Pancreas (tissue), 10 donors: ENCODE measurements around the gene PRRX2. TPM values are rescaled to one million over a fixed set of nuclear protein-coding genes. Genes with fewer than 3 reads are reported as not detected.

Source experiments
- ATAC-seq, 4 donors: fragments of 200-7000 bp; cut with Tn5 transposase; one replicate each; pipeline versions ENCODE4 v1.8.0 to v1.9.1; 2020; ENCODE audit warnings: mild to moderate bottlenecking in 4 of 4, moderate library complexity in 4 of 4
- DNase-seq, 6 donors: peaks; one replicate each; pipeline ENCODE4 v3.0.0-alpha.2; 2020
- FAIRE-seq: peaks from 2 replicates; lab custom pipeline; 2012; peaks lifted over from hg19 to GRCh38; lab: Jason Lieb, UNC
- H3K27ac ChIP-seq, 4 donors: fragments of 200-600 bp; sonication (generic); 1 replicate in 3 of 4; 2 replicates in 1 of 4; pipeline versions ENCODE4 v1.5.0 to v1.8.0; 2020
- H3K27me3 ChIP-seq, 4 donors: fragments of 200-600 bp; one replicate each; pipeline ENCODE4 v1.8.0; 2021
- H3K36me3 ChIP-seq, 3 donors: fragments of 200-600 bp; sonication (generic) in 1 of 3; one replicate each; pipeline versions ENCODE4 v1.5.0 to v1.8.0; 2020 to 2021
- H3K4me1 ChIP-seq, 3 donors: fragments of 200-600 bp; one replicate each; pipeline ENCODE4 v1.8.0; 2021
- H3K4me3 ChIP-seq, 4 donors: fragments of 200-600 bp; sonication (generic) in 2 of 4; one replicate each; pipeline versions ENCODE4 v1.5.0 to v1.8.0; 2020 to 2021
- H3K9me3 ChIP-seq, 4 donors: fragments of 200-600 bp; one replicate each; pipeline ENCODE4 v1.8.0; 2021
- WGBS, 2 donors: extraction: QIAGEN DNeasy Blood & Tissue Kit; methylation state at CpG; one replicate each; pipeline ENCODE4 v1.1.7; 2013; 5-methylcytosine and 5-hydroxymethylcytosine counted together
- intact Hi-C, 3 donors: fragments of 100-400 bp; cut with DNase I; formaldehyde crosslinking; loops; one replicate each; pipeline versions ENCODE4 v1.11.1 to v1.14.2; 2022
- polyA plus RNA-seq, 2 donors: library from polyadenylated mRNA; stranded (reverse); fragments of 200-250 nt; gene quantifications; one replicate each; pipeline ENCODE4 v1.2.3, GENCODE V29; 2013
- total RNA-seq, 6 donors: library from RNA; stranded (reverse); fragmentation: NEBNext Ultra II Directional in 4 of 6; extraction: Animal tissue kit (Norgen Biotek cat#: 25700) in 4 of 6; gene quantifications; one replicate each; pipeline versions ENCODE4 v1.2.1 to v1.2.4, GENCODE V29; 2021 to 2023
- TF ChIP-seq, protein P1 (sequence below), 4 donors: fragments of 200-600 bp; sonication (generic) in 3 of 4; IDR thresholded peaks; one replicate each; pipeline versions ENCODE4 v1.5.0 to v1.8.0; 2021; ENCODE audit warnings: antibody characterized with exemption in 4 of 4
- donor health status: healthy with polysubstance abuse.
- donor health status: DM: no; HTN: no; CAD: no; lungs with moderate emphysema.
- donor health status: DM: no; HTN: no; CAD: no.
- donor health status: control.
- donor health status: control.
- donor health status: Bipolar disorder and iron deficiency.
- donor health status: DM: yes; HTN: yes; CAD: no.
- donor health status: DM: no; HTN: no; CAD: no.
- donor health status: DM: no; HTN: no; CAD: no.
- donor health status: DM: yes; HTN: yes; CAD: no.

PRRX2 gene
- total and polyA plus RNA-seq, 8 donors = 0.16 to 2.0 (median 0.64) TPM; not detected in 1

DNA sequence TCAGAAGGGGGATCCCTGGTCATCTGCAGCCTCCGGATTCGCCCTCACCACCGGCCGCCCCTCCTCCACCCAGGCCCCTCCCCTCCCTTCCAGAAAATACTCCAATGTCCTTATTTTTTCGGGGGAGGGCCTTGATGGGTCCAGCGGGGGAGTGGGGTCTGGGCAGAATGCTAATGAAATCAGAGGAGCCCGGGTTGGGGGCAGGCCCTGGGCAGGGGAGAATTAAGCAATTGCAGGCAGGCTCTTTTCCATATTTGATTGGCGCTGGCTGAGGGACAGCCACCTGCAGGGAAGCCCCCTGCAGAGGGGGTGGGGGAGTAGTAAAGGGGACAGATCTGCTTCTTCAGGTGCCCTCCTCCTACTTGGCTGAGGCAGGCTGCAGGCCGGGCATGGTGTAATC, 21.3 kb downstream of the PRRX2 start:
- H3K27ac ChIP-seq = no peak overlapping the region
- ATAC-seq (no peak), DNase-seq (no peak), FAIRE-seq (no peak)
- 50 to 54% methylated on average over 9 of the region's 9 CpGs for WGBS, 2 donors
- no peaks in the 10 kb centered on the region for H3K4me1 ChIP-seq
- intact Hi-C loops = no loop called here
- no peaks in the 10 kb centered on the region for H3K9me3 ChIP-seq
- no peaks in the 10 kb centered on the region for H3K27me3 ChIP-seq
- H3K4me3 ChIP-seq = no peak overlapping the region
- TF ChIP-seq, protein P1, sequence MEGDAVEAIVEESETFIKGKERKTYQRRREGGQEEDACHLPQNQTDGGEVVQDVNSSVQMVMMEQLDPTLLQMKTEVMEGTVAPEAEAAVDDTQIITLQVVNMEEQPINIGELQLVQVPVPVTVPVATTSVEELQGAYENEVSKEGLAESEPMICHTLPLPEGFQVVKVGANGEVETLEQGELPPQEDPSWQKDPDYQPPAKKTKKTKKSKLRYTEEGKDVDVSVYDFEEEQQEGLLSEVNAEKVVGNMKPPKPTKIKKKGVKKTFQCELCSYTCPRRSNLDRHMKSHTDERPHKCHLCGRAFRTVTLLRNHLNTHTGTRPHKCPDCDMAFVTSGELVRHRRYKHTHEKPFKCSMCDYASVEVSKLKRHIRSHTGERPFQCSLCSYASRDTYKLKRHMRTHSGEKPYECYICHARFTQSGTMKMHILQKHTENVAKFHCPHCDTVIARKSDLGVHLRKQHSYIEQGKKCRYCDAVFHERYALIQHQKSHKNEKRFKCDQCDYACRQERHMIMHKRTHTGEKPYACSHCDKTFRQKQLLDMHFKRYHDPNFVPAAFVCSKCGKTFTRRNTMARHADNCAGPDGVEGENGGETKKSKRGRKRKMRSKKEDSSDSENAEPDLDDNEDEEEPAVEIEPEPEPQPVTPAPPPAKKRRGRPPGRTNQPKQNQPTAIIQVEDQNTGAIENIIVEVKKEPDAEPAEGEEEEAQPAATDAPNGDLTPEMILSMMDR (IDR thresholded peaks at IDR 0.05) = no peak
- no peaks in the 10 kb centered on the region for H3K36me3 ChIP-seq

DNA sequence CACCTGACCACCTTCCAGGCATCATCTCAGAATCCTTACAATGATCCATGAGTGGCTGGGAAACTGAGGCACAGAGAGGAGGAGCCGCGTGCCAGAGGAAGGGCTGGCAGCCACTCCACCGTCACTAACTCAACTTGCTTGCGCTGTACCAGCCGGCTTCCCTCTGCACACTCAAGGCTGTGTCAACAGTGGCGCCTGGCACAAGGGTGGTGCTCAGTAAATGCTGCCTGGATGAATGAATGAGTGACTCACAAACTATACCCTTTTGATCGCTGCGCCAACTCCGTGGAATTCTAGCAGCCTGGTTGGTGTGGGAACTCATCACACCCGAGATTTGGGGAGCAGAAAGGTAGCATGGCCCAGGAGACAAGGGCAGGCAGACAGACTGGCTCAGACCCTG, 21.9 kb downstream of the PRRX2 start:
- Histone ChIP-seq H3K36me3 (no peaks in the 10 kb centered on the region), H3K27me3 (no peaks in the 10 kb centered on the region), H3K4me1 (no peaks in the 10 kb centered on the region), H3K4me3 (no peak overlapping the region), H3K27ac (no peak overlapping the region), H3K9me3 (no peaks in the 10 kb centered on the region)
- FAIRE-seq (no peak), DNase-seq (no peak), ATAC-seq (no peak)
- intact Hi-C loops = no loop called here
- WGBS, 2 donors = 73 to 81% methylated on average over 10 of the region's 10 CpGs
- TF ChIP-seq, protein P1 (IDR thresholded peaks at IDR 0.05) = no peak

DNA sequence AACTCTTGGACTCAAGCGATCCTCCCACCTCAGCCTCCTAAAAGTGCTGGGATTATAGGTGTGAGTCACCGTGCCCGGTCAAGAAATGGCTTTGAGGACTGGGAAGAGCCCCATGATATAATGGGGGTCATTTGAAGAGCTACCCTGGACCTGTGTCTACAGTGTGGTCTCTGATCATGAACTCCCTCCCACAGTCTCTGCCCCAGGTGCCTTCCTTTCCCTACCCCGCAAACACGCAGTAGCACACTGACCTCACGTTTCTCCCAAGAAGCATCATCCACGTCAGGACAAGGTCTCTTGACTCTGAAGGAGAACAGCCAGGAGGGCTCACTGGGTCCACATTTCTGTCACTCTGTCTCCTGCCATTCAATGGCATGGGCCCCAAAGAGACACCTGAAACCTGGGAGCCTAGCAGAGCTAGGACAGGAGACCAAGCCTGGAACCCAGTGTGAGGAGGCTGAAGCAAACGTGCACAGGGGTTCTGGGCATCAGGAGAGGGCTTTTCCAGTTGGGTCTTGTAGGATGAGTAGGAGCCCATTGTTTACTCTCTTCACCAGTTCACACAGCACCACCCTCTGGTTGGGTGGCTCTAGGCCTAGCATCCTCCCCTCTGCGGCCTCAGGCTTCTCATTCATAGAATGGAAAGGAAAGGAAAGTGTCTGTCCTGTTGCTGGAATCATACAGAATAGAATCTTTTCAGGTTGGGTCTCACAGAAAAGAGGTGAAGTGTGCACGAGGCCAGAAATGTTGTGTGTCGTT, 23.0 kb downstream of the PRRX2 start:
- 76 to 80% methylated on average over 11 of the region's 11 CpGs for WGBS, 2 donors

DNA sequence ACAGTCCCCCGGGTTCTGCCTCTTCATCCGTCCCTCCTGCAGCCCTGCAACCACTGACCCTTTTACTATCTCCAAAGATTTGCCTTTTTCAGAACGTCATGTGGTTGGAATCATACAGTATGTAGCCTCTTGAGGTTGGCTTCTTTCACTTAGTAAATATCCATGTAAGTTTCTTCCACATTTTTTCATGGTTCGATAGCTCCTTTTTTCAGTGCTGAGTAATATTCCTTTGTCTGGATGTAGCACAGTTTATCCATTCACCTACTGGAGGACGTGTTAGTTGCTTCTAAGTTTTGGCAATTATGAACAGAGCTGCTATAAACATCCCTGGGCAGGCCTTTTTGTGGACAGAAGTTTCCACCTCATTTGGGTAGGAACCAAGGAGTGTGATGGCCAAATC, 27.1 kb downstream of the PRRX2 start:
- WGBS, 2 donors = 61 to 80% methylated on average over 5 of the region's 5 CpGs
- Histone ChIP-seq H3K4me1 (peaks cover 0 to 6% (median 1%) of the 10 kb centered on the region in 3 donors), H3K4me3 (no peak overlapping the region), H3K36me3 (no peaks in the 10 kb centered on the region), H3K27ac (no peak overlapping the region), H3K27me3 (no peaks in the 10 kb centered on the region), H3K9me3 (no peaks in the 10 kb centered on the region)
- TF ChIP-seq, protein P1 (IDR thresholded peaks at IDR 0.05) = no peak
- FAIRE-seq = no peak
- no peak for ATAC-seq
- intact Hi-C loops = no loop called here
- DNase-seq = no peak

More for the DNA sequence above, 23.0 kb downstream of the PRRX2 start:
- Histone ChIP-seq H3K4me3 (no peak overlapping the region), H3K27ac (no peak overlapping the region), H3K4me1 (no peaks in the 10 kb centered on the region), H3K27me3 (no peaks in the 10 kb centered on the region), H3K36me3 (no peaks in the 10 kb centered on the region), H3K9me3 (no peaks in the 10 kb centered on the region)
- DNase-seq (no peak), ATAC-seq (no peak), FAIRE-seq (no peak)
- TF ChIP-seq, protein P1 (IDR thresholded peaks at IDR 0.05) = no peak
- intact Hi-C loops = no loop called here

DNA sequence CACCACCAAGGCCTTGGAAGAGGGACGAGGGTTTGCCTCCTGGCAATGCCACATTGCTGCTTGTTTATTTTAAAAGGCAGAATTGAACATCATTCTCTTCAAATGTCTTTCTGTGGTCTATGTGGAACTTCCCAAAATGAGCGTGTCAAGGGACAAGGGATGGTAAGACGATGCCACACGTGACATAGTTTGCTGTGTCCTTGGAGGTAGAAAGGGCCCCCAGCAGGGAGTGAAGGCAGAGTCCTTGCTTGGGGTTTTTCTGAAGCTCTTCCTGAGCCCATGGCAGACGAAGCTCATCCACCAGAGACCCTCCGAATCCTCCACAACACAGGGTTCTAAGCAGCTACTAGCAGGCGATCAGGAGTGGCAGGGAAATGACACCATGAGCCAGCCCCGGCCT, 28.3 kb downstream of the PRRX2 start:
- peaks cover 0 to 8% (median 5%) of the 10 kb centered on the region in 3 donors for H3K4me1 ChIP-seq
- no peak overlapping the region for H3K4me3 ChIP-seq
- DNase-seq (no peak), ATAC-seq (no peak), FAIRE-seq (no peak)
- TF ChIP-seq, protein P1 (IDR thresholded peaks at IDR 0.05) = no peak
- no peaks in the 10 kb centered on the region for H3K27me3 ChIP-seq
- 55 to 66% methylated on average over 8 of the region's 8 CpGs for WGBS, 2 donors
- H3K27ac ChIP-seq = no peak overlapping the region
- no peaks in the 10 kb centered on the region for H3K36me3 ChIP-seq
- intact Hi-C loops = no loop called here
- H3K9me3 ChIP-seq = no peaks in the 10 kb centered on the region
